ENCODE measurements around the gene TTLL3. TPM values are rescaled to one million over a fixed set of nuclear protein-coding genes. Genes with fewer than 3 reads are reported as not detected.

TTLL3 gene
- total and polyA plus RNA-seq, 2 of the 8 experiments (the other 6 are each of a cell fraction or from before 2014, with no cell fraction given): 5.9 to 8.9 TPM

- no peak overlapping the region for H3K4ac ChIP-seq (replicated peaks; ENCODE audit: insufficient read length, low read depth, low read length)
- peaks cover 4 to 40% (median 25%) of the 10 kb centered on the region in 4 experiments for H3K36me3 ChIP-seq (ENCODE audit: control insufficient read depth in 2 of 4, insufficient read depth in 4 of 4, low read length in 3 of 4)
- no peak overlapping the region for H3K56ac ChIP-seq (replicated peaks; ENCODE audit: insufficient read length, low read depth, low read length)
- no peak for FAIRE-seq
- no peak overlapping the region for H2BK15ac ChIP-seq (ENCODE audit: low read length)
- DNase-seq (ENCODE audit: low read depth in 1 of 2, low spot score in 2 of 2): no peak
- H3K18ac ChIP-seq (ENCODE audit: extremely low read depth, low read length): no peak overlapping the region
- H2BK12ac ChIP-seq (ENCODE audit: low read depth, low read length): no peak overlapping the region
- H2AK5ac ChIP-seq (ENCODE audit: low read depth, low read length): no peak overlapping the region
- no peaks in the 10 kb centered on the region; the same call in 1 of the 2 replicates for H3K23me2 ChIP-seq (ENCODE audit: low read depth, low read length)
- no peak overlapping the region for H2BK120ac ChIP-seq (replicated peaks; ENCODE audit: low read depth, low read length)
- no peaks in the 10 kb centered on the region for H3K79me2 ChIP-seq (ENCODE audit: control insufficient read depth in 1 of 2, insufficient read depth in 2 of 2, low read length in 2 of 2)
- H4K8ac ChIP-seq (ENCODE audit: extremely low read depth, insufficient read depth, low read length): no peak overlapping the region
- ChIA-PET POLR2A (ENCODE audit: partially characterized antibody) (interaction anchor here (0.6 to 2.3 kb wide), 5 partner anchors 10 to 267 kb away, joined by 3 to 9 read pairs (median 3); partner anchors contain the start of gene OGG1), CTCF (ENCODE audit: partially characterized antibody) (interaction anchor here (0.6 to 3.9 kb wide), 8 partner anchors 10 to 654 kb away, joined by 3 to 11 read pairs (median 5); no protein-coding TSS in a partner anchor)
- H3K79me1 ChIP-seq (ENCODE audit: low read depth, low read length): no peaks in the 10 kb centered on the region
- H3K23ac ChIP-seq (ENCODE audit: insufficient read length): no peak overlapping the region
- H2AFZ ChIP-seq (ENCODE audit: low read length): no peak overlapping the region
- H3K27me3 ChIP-seq (replicated peaks in 1 of 4; ENCODE audit: control insufficient read depth in 3 of 4, extremely low read depth in 1 of 4, insufficient read depth in 3 of 4, low read length in 3 of 4): peaks cover 0 to 3% (median 0%) of the 10 kb centered on the region in 4 experiments; a peak in 1 of 7 replicates
- H2BK5ac ChIP-seq (ENCODE audit: low read depth, low read length): no peak overlapping the region
- no peak overlapping the region for H3K14ac ChIP-seq (ENCODE audit: insufficient read length)
- H4K91ac ChIP-seq (replicated peaks; ENCODE audit: insufficient read length, low read length): no peak overlapping the region
- H3K9ac ChIP-seq (replicated peaks in 1 of 4; ENCODE audit: extremely low read depth in 1 of 4, low read depth in 3 of 4, low read length in 3 of 4): no peak overlapping the region
- no peak overlapping the region for H4K5ac ChIP-seq (ENCODE audit: insufficient read length, low read depth, low read length)
- H4K20me1 ChIP-seq (replicated peaks in 1 of 2; ENCODE audit: control insufficient read depth in 1 of 2, insufficient read depth in 2 of 2, low read length in 2 of 2): no peaks in the 10 kb centered on the region
- no peak overlapping the region for H2BK20ac ChIP-seq (ENCODE audit: low read length)
- no peak overlapping the region for H3K27ac ChIP-seq (ENCODE audit: low read depth, low read length)
- no peak overlapping the region for H3K4me3 ChIP-seq (ENCODE audit: extremely low read depth in 1 of 4, insufficient read depth in 2 of 4, low read depth in 3 of 4, low read length in 4 of 4)
- 86% methylated on average over 1 of the region's 1 CpG; no CpG with 5 or more reads in 1 of the 2 experiments for WGBS, 2 experiments (ENCODE audit: extremely low coverage in 1 of 2, insufficient coverage in 1 of 2, insufficient read length in 1 of 2, insufficient replicate concordance in 2 of 2, low coverage in 1 of 2, low lambda C conversion rate in 2 of 2, missing lambda C conversion rate in 1 of 2)
- H3K9me3 ChIP-seq (ENCODE audit: insufficient read depth in 2 of 2, low read depth in 1 of 2, low read length in 1 of 2): no peaks in the 10 kb centered on the region
- H3K4me1 ChIP-seq (replicated peaks in 1 of 4; ENCODE audit: control insufficient read depth in 3 of 4, insufficient read depth in 4 of 4, low read length in 3 of 4): no peaks in the 10 kb centered on the region
- no peak overlapping the region for H3K4me2 ChIP-seq (ENCODE audit: insufficient read depth in 1 of 2, low read depth in 2 of 2, low read length in 2 of 2)
- TF ChIP-seq SP2 (IDR thresholded peaks at IDR 0.05; ENCODE audit: low read length) (no peak), POU5F1 (IDR thresholded peaks at IDR 0.05; ENCODE audit: low read depth, low read length) (no peak), NANOG (IDR thresholded peaks at IDR 0.05; ENCODE audit: insufficient read depth, low read depth, low read length, poor library complexity, severe bottlenecking) (no peak), CTCF (IDR thresholded peaks at IDR 0.05; ENCODE audit: control extremely low read depth in 1 of 3, insufficient read depth in 1 of 3, low read depth in 1 of 3, low read length in 3 of 3) (no peak), SP4 (IDR thresholded peaks at IDR 0.05; ENCODE audit: low read length) (no peak), HDAC6 (IDR thresholded peaks at IDR 0.05; ENCODE audit: low read depth, low read length) (no peak), CHD2 (IDR thresholded peaks at IDR 0.05; ENCODE audit: low read length) (no peak), CEBPB (IDR thresholded peaks at IDR 0.05; ENCODE audit: low read depth, low read length) (no peak), CHD1 (IDR thresholded peaks at IDR 0.05; ENCODE audit: low read depth, low read length) (no peak), TEAD4 (IDR thresholded peaks at IDR 0.05; ENCODE audit: low read depth, low read length) (no peak), JUND (IDR thresholded peaks at IDR 0.05; ENCODE audit: low read length) (no peak), SUZ12 (IDR thresholded peaks at IDR 0.05; ENCODE audit: low read length) (no peak), ASH2L (IDR thresholded peaks at IDR 0.05; ENCODE audit: low read length) (no peak)
Measured at GRCh38 chr3:9781551-9781950, 28.5 kb upstream of the TTLL3 start.

Data from H1 (cell line).